ENCODE measurements around the gene GATAD2A.

GATAD2A gene

GRCh38 chr19:19485998-19486290 lies 80.5 kb downstream of the GATAD2A start:
- Mint-ChIP-seq H3K9me3 (no peaks in the 10 kb centered on the region), H3K4me1 (peaks cover 64% of the 10 kb centered on the region), H3K36me3 (peaks cover 24% of the 10 kb centered on the region), H3K4me3 (no peak overlapping the region), H3K27me3 (no peaks in the 10 kb centered on the region), H3K27ac (no peak overlapping the region)
- CTCF ChIA-PET, result no interaction called here
- no peak for DNase-seq

- CTCF ChIA-PET, result no interaction called here
- peaks cover 24% of the 10 kb centered on the region for H3K36me3 Mint-ChIP-seq
These were observed 81.0 kb downstream of the GATAD2A start for GRCh38 chr19:19486343-19487076.

GRCh38 chr19:19487077-19487949 lies 81.8 kb downstream of the GATAD2A start:
- H3K27ac Mint-ChIP-seq, result peak overlapping the region; percentile 99
- no peak for DNase-seq
- no peaks in the 10 kb centered on the region for H3K27me3 Mint-ChIP-seq
- peaks cover 24% of the 10 kb centered on the region for H3K36me3 Mint-ChIP-seq
- H3K4me1 Mint-ChIP-seq, result peaks cover 55% of the 10 kb centered on the region
- CTCF ChIA-PET, result interaction anchor here (4.5 kb wide), 1 partner anchor 122 kb away, joined by 89 read pairs; no protein-coding TSS in a partner anchor
- no peaks in the 10 kb centered on the region for H3K9me3 Mint-ChIP-seq
- H3K4me3 Mint-ChIP-seq, result peak overlapping the region; percentile 18

More at GRCh38 chr19:19486343-19487076, 81.0 kb downstream of the GATAD2A start:
- H3K27ac Mint-ChIP-seq, result peak overlapping the region; percentile 83
- H3K9me3 Mint-ChIP-seq, result no peaks in the 10 kb centered on the region
- H3K4me3 Mint-ChIP-seq, result no peak overlapping the region
- peaks cover 59% of the 10 kb centered on the region for H3K4me1 Mint-ChIP-seq
- no peak for DNase-seq
- no peaks in the 10 kb centered on the region for H3K27me3 Mint-ChIP-seq

GRCh38 chr19:19487950-19488874 lies 82.7 kb downstream of the GATAD2A start:
- no peak for DNase-seq
- Mint-ChIP-seq H3K4me3 (peak overlapping the region; percentile 54), H3K9me3 (no peaks in the 10 kb centered on the region), H3K27me3 (no peaks in the 10 kb centered on the region), H3K27ac (peak overlapping the region; percentile 99), H3K36me3 (peaks cover 25% of the 10 kb centered on the region), H3K4me1 (peaks cover 53% of the 10 kb centered on the region)
- CTCF ChIA-PET, result interaction anchor here (1.1 to 4.5 kb wide), 4 partner anchors 79 to 123 kb away, joined by 3 to 89 read pairs (median 14); partner anchors contain the start of gene GATAD2A

- DNase-seq, result peak; percentile 97
- Mint-ChIP-seq H3K36me3 (peaks cover 28% of the 10 kb centered on the region), H3K9me3 (no peaks in the 10 kb centered on the region), H3K4me3 (peak overlapping the region; percentile 54), H3K27me3 (no peaks in the 10 kb centered on the region), H3K27ac (peak overlapping the region; percentile 99), H3K4me1 (peaks cover 52% of the 10 kb centered on the region)
- CTCF ChIA-PET, result interaction anchor here (1.0 to 4.5 kb wide), 11 partner anchors 9 to 264 kb away, joined by 3 to 89 read pairs (median 5); partner anchors contain the start of gene GATAD2A
These were observed 83.6 kb downstream of the GATAD2A start for GRCh38 chr19:19488875-19489690.

GRCh38 chr19:19489804-19490204 lies 84.3 kb downstream of the GATAD2A start:
- no peaks in the 10 kb centered on the region for H3K27me3 Mint-ChIP-seq
- DNase-seq, result no peak
- peak overlapping the region; percentile 99 for H3K27ac Mint-ChIP-seq
- peaks cover 52% of the 10 kb centered on the region for H3K4me1 Mint-ChIP-seq
- H3K4me3 Mint-ChIP-seq, result no peak overlapping the region
- CTCF ChIA-PET, result interaction anchor here (0.7 to 4.5 kb wide), 26 partner anchors 9 to 300 kb away, joined by 3 to 89 read pairs (median 4); partner anchors contain the start of gene GATAD2A
- peaks cover 31% of the 10 kb centered on the region for H3K36me3 Mint-ChIP-seq
- H3K9me3 Mint-ChIP-seq, result no peaks in the 10 kb centered on the region

- peaks cover 32% of the 10 kb centered on the region for H3K36me3 Mint-ChIP-seq
- CTCF ChIA-PET, result interaction anchor here (0.7 to 4.5 kb wide), 33 partner anchors 9 to 344 kb away, joined by 3 to 89 read pairs (median 4); partner anchors contain the start of gene GATAD2A
These were observed 84.9 kb downstream of the GATAD2A start for GRCh38 chr19:19490214-19490968.

GRCh38 chr19:19491321-19492025 lies 86.0 kb downstream of the GATAD2A start:
- peaks cover 41% of the 10 kb centered on the region for H3K4me1 Mint-ChIP-seq
- H3K27ac Mint-ChIP-seq, result peak overlapping the region; percentile 14
- CTCF ChIA-PET, result interaction anchor here (0.6 to 4.5 kb wide), 21 partner anchors 8 to 471 kb away, joined by 3 to 89 read pairs (median 5); partner anchors contain the start of gene GATAD2A
- no peak overlapping the region for H3K4me3 Mint-ChIP-seq
- no peak for DNase-seq
- H3K36me3 Mint-ChIP-seq, result peaks cover 37% of the 10 kb centered on the region
- no peaks in the 10 kb centered on the region for H3K27me3 Mint-ChIP-seq
- no peaks in the 10 kb centered on the region for H3K9me3 Mint-ChIP-seq

More at GRCh38 chr19:19490214-19490968, 84.9 kb downstream of the GATAD2A start:
- Mint-ChIP-seq H3K4me3 (no peak overlapping the region), H3K4me1 (peaks cover 50% of the 10 kb centered on the region), H3K27me3 (no peaks in the 10 kb centered on the region), H3K9me3 (no peaks in the 10 kb centered on the region), H3K27ac (peak overlapping the region; percentile 99)
- peak; percentile 89 for DNase-seq

GRCh38 chr19:19492026-19492610 lies 86.6 kb downstream of the GATAD2A start:
- Mint-ChIP-seq H3K36me3 (peaks cover 39% of the 10 kb centered on the region), H3K9me3 (no peaks in the 10 kb centered on the region), H3K27ac (peak overlapping the region; percentile 30), H3K4me3 (no peak overlapping the region), H3K4me1 (peaks cover 34% of the 10 kb centered on the region), H3K27me3 (no peaks in the 10 kb centered on the region)
- CTCF ChIA-PET, result interaction anchor here (0.6 to 1.7 kb wide), 4 partner anchors 107 to 471 kb away, joined by 3 to 6 read pairs (median 3); no protein-coding TSS in a partner anchor
- DNase-seq, result no peak

GRCh38 chr19:19493841-19494546 lies 88.5 kb downstream of the GATAD2A start:
- Mint-ChIP-seq H3K4me3 (no peak overlapping the region), H3K4me1 (peaks cover 17% of the 10 kb centered on the region), H3K27me3 (no peaks in the 10 kb centered on the region), H3K9me3 (no peaks in the 10 kb centered on the region), H3K36me3 (peaks cover 42% of the 10 kb centered on the region), H3K27ac (no peak overlapping the region)
- CTCF ChIA-PET, result no interaction called here
- DNase-seq, result no peak
